Head of caudate nucleus (tissue), 42 donors: ENCODE results near the gene AGTR1.
A peak's percentile ranks its signal among the peaks of the same experiment; 100 is the strongest.

ENCODE experiments used
- DNase-seq, 42 donors: peaks; one replicate each; pipeline versions ENCODE4 v3.0.0 to v3.0.0-alpha.2; 2020 to 2021; ENCODE audit warnings: mixed read lengths in 7 of 42
- intact Hi-C: fragments of 100-400 bp; cut with DNase I; formaldehyde crosslinking; loops from one replicate; pipeline ENCODE4 v1.15.0; 2022

AGTR1 gene

GRCh38 chr3:148697306-148698189 is at the start of gene AGTR1:
Gene AGTR1, plus strand, starts transcription at chr3:148697903. Its CDS starts 43,133 bp downstream, at chr3:148741036.
- intact Hi-C loops = no loop called here
- DNase-seq = peak in 29 of 42 donors; percentile 3 to 63 (median 20)

DNA sequence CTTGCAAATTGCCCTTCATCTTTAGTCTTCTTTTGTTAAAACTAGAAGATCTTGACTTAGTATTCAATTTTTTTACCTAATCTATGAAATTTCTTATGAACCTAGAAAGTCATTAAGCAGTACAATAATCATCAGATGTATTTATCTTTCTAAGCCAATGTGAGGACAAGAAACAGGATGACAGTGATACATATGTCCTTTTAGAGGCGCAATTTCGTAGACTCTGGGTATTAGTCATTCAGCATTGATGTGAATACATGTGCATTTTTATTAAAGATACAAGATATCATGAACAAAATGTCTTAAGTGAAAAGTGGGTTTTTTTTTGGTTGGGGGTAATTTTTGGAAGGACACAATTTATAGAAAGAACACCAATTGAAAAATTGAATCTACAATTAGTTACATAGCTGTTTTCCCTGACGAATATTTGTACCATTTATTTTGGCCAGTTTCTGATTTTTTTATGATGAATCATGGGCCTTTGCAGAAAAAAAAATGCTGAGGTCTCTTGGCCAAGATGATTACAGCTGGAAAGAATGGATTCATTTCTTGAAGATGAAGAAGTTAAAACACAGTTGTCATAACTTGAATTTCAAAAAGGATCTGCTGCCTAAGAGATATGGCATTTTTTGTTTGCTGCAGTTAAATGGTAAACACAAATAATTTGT is 48.9 kb upstream of the AGTR1 start:
- DNase-seq = no peak
- intact Hi-C loops = no loop called here

- no peak for DNase-seq
- intact Hi-C loops = no loop called here
Measured at GRCh38 chr3:148651549-148651948, 46.2 kb upstream of the AGTR1 start.

DNA sequence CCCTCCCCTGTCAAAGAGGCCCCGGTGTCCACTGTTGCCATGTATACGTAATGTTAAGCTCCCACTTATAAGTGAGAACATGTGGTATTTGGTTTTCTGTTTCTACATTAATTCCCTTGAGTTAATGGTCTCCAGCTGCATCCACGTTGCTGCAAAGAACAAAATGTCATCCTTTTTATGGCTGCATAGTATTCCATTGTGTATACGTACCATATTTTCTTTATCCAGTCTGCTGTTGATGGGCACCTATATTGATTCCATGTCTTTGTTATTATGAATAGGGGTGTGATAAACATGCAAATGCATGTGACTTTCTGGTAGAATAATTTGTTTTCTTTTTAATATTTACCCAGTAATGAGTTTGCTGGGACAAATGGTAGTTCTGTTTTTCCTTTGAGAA is 43.3 kb upstream of the AGTR1 start:
- intact Hi-C loops = no loop called here

GRCh38 chr3:148657470-148657869 is 40.2 kb upstream of the AGTR1 start:
- intact Hi-C loops = no loop called here
- DNase-seq = no peak

More for the DNA sequence above, 43.3 kb upstream of the AGTR1 start:
- DNase-seq = no peak

GRCh38 chr3:148659512-148659911 is 38.2 kb upstream of the AGTR1 start:
- intact Hi-C loops = no loop called here
- no peak for DNase-seq

DNA sequence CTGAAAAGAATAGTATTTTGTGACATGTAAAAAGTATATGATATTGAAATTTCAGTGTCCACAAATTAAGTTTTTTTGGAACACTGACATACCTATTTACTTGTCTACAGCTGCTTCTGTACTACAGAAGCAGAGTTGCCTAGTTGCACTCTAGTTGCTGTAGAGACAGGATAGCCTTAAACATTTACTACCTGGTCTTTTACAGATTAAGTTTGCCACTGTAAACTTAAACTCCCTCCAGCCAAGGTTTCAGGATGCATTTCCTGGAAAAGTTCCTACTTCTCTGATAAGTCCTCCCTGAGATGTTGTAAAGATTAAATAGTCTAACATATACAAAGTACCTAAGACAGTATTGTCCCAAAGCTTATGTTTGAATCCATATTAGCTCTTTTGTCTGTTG is 17.4 kb upstream of the AGTR1 start:
- DNase-seq = no peak
- intact Hi-C loops = no loop called here

GRCh38 chr3:148681080-148681479 is 16.6 kb upstream of the AGTR1 start:
- intact Hi-C loops = no loop called here

GRCh38 chr3:148682997-148683396 is 14.7 kb upstream of the AGTR1 start:
- intact Hi-C loops = no loop called here
- no peak for DNase-seq

More at GRCh38 chr3:148681080-148681479, 16.6 kb upstream of the AGTR1 start:
- DNase-seq = no peak

- intact Hi-C loops = no loop called here
- DNase-seq = no peak
Measured at GRCh38 chr3:148694116-148694515, 3.6 kb upstream of the AGTR1 start.

- intact Hi-C loops = no loop called here
- DNase-seq = no peak
Measured at GRCh38 chr3:148698190-148698810, 597 bp downstream of the AGTR1 start.

GRCh38 chr3:148705314-148705713 is 7.6 kb downstream of the AGTR1 start:
- DNase-seq = no peak
- intact Hi-C loops = no loop called here

GRCh38 chr3:148707601-148708380 is 10.1 kb downstream of the AGTR1 start:
- intact Hi-C loops = no loop called here
- no peak for DNase-seq

GRCh38 chr3:148708409-148708808 is 10.7 kb downstream of the AGTR1 start:
- DNase-seq = no peak
- intact Hi-C loops = no loop called here

- intact Hi-C loops = loop anchor here (10.0 kb wide), 1 partner anchor 325 kb away; no protein-coding TSS in a partner anchor
Measured at GRCh38 chr3:148709560-148710253, 12.0 kb downstream of the AGTR1 start.

DNA sequence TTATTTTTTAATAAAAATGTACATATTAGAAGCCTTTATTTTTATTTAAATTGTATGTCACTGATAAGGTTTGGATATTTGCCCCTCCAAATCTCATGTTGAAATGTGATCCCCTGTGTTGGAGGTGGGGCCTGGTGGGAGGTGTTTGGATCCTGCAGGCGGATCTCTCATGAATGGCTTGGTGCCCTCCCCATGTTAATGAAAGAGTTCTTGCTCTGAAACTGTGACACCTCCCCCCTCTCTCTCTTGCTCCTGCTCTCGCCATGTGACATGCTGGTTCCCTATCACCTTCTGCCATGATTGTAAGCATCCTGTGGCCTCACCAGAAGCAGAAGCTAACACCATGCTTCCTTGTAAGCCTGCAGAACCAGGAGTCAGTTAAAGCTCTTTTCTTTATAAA is 13.0 kb downstream of the AGTR1 start:
- no peak for DNase-seq
- intact Hi-C loops = loop anchor here (10.0 kb wide), 1 partner anchor 326 kb away; no protein-coding TSS in a partner anchor

More at GRCh38 chr3:148709560-148710253, 12.0 kb downstream of the AGTR1 start:
- DNase-seq = no peak

DNA sequence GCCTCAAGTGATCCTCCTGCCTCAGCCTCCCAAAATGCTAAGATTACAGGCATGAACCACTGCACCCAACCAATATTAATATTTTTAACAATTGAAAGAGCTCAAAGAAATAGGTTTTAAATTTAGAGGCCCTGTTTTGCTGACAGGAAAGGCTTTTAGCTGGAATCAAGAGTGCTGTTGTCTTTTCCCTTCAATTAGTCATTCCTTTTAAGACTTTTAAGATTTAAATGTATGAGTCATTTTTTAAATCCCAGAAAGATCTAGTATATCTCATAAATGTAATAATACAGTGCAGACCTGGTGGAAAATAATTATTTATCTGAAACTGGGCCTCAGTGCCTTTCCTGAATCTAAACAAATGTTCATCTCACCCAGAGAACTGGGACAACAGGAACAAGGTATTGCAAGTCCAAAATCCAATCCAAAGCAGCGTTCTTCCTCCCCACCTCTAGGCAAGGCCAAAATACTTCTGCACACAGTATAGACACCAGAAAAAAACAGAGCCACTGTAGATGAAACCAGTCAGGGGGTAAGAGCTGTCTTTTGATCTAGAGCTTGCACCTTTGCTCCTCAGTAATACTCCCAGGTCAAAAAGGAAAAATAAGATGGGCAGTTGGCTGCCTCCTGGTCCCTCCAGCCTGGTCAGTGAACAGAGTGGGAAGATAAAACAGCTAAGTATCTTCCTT is 14.4 kb downstream of the AGTR1 start:
- intact Hi-C loops = loop anchor here (10.0 kb wide), 1 partner anchor 327 kb away; no protein-coding TSS in a partner anchor
- DNase-seq = no peak

DNA sequence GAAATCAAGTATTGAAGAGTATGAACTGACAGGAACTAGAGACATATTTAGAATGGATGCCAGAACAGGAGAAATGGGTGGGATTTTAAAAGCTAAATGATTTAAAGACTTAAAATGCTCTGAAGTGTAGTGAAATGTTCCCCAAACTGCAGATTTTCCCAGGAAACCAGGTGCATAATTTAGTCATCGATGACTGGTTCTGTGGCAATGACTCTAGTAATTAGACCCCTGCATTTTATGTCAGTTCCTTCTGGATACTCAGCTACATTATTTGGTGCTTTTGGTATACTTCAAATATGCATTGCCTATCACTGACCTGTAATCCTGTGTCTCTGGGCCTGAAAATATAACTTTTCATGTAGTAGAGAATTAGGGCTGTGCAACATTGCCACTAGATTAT is 16.8 kb downstream of the AGTR1 start:
- DNase-seq = no peak
- intact Hi-C loops = loop anchor here (10.0 kb wide), 1 partner anchor 330 kb away; no protein-coding TSS in a partner anchor
